HG03196 (cell line): ENCODE measurements around the gene REEP2.

Experiments used
- ATAC-seq: cut with Tn5 transposase; IDR thresholded peaks from one replicate; pipeline ENCODE4 v1.9.1; 2021; ENCODE audit not compliant: unreplicated experiment

Gene REEP2

DNA sequence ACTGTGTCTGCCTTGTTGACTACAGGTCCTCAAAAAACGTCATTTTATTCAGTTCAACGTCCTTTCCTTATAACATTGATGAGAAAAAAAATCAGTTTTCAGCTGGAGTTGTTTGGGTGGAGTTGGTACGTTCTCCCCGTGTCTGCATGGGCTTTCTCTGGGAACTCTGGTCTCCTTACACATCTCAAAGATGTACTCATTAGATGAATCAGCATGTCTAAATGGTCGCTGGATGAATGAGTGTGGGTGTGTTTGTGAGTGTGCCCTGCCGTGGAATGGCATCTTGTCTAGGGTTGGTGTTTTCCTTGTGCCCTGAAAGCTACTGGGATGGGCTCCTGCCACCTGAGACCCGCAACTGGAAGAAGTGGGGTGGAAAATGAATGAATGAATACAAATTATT lies 56.5 kb downstream of the REEP2 start:
- ATAC-seq: no peak
